HepG2 (cell line): ENCODE data around the gene DUSP5. TPM values are rescaled to one million over a fixed set of nuclear protein-coding genes. Genes with fewer than 3 reads are reported as not detected.

Source experiments
- ETV6 ChIP-seq: sonication (generic); formaldehyde crosslinking; conservative IDR thresholded peaks from 2 replicates; pipeline ENCODE4 v1.4.0; 2020; ENCODE audit warnings: missing genetic modification reagents
- FOSL2 ChIP-seq: sonication (generic); formaldehyde crosslinking; IDR thresholded peaks from 2 replicates; pipeline ENCODE4 v1.4.0; 2020; ENCODE audit warnings: missing genetic modification reagents
- GABPA ChIP-seq, 2 experiments: IDR thresholded peaks; 2 replicates each; pipeline ENCODE4 v1.6.1; 2011 to 2016; ENCODE audit warnings: low read depth in 2 of 2, low read length in 1 of 2, missing biosample characterization in 1 of 2, missing genetic modification characterization in 1 of 2
- GMEB1 ChIP-seq: sonication (generic); formaldehyde crosslinking; IDR thresholded peaks from 2 replicates; pipeline ENCODE4 v1.5.1; 2020; ENCODE audit warnings: missing genetic modification reagents, mild to moderate bottlenecking, borderline replicate concordance
- PHB2 ChIP-seq: fragments of 450-650 bp; IDR thresholded peaks from 2 replicates; pipeline ENCODE4 v1.6.1; 2018; ENCODE audit not compliant: partially characterized antibody
- PRDM15 ChIP-seq: sonication (generic); formaldehyde crosslinking; IDR thresholded peaks from 2 replicates; pipeline ENCODE4 v1.4.0; 2020; ENCODE audit warnings: missing genetic modification reagents
- SAFB2 ChIP-seq: sonication (generic); formaldehyde crosslinking; IDR thresholded peaks from 2 replicates; pipeline ENCODE4 v1.5.1; 2020; ENCODE audit warnings: missing genetic modification reagents, low read depth, mild to moderate bottlenecking, borderline replicate concordance
- SIN3A ChIP-seq: IDR thresholded peaks from 2 replicates; pipeline ENCODE4 v1.6.1; 2011; ENCODE audit warnings: low read depth, mild to moderate bottlenecking, control low read depth, low read length, borderline replicate concordance
- SIN3B ChIP-seq: fragments of 150-350 bp; IDR thresholded peaks from 2 replicates; pipeline ENCODE4 v1.6.1; 2014; ENCODE audit warnings: low read length
- ZNF24 ChIP-seq: fragments of 450-650 bp; IDR thresholded peaks from 2 replicates; pipeline ENCODE4 v1.6.1; 2017; ENCODE audit warnings: antibody characterized with exemption, mild to moderate bottlenecking
- ZNF367 ChIP-seq: sonication (generic); formaldehyde crosslinking; IDR thresholded peaks from 2 replicates; pipeline ENCODE4 v1.4.0; 2020; ENCODE audit warnings: missing genetic modification reagents, borderline replicate concordance
- ZNF512B ChIP-seq: sonication (generic); formaldehyde crosslinking; IDR thresholded peaks from 2 replicates; pipeline ENCODE4 v1.5.1; 2020; ENCODE audit warnings: missing genetic modification reagents, mild to moderate bottlenecking, borderline replicate concordance
- ZNF619 ChIP-seq: sonication (generic); formaldehyde crosslinking; IDR thresholded peaks from 2 replicates; pipeline ENCODE4 v1.4.0; 2020; ENCODE audit warnings: mild to moderate bottlenecking, missing genetic modification reagents
- ZNF777 ChIP-seq: sonication (generic); formaldehyde crosslinking; IDR thresholded peaks from 2 replicates; pipeline ENCODE4 v1.4.0; 2020; ENCODE audit warnings: missing genetic modification reagents
- polyA plus RNA-seq, 8 experiments: library from polyadenylated mRNA; depleted of rRNA in 3 of 8; stranded (reverse) in 7 of 8; unstranded in 1 of 8; fragments of >200 nt; fragmentation: Illumina TruSeq in 4 of 8; extraction: Trizol in 4 of 8; gene quantifications; 2 replicates each; pipeline versions ENCODE4 v1.2.1 to v1.2.3, GENCODE V29; 2011 to 2016; ENCODE audit warnings: low read depth in 4 of 8, missing spikeins in 1 of 8, mixed read lengths in 1 of 8; ENCODE audit not compliant: insufficient read depth in 1 of 8
- total RNA-seq, 5 experiments: library from RNA; depleted of rRNA; stranded (reverse); fragments of >200 nt; fragmentation: Illumina TruSeq; extraction: Trizol; gene quantifications; 2 replicates each; pipeline ENCODE4 v1.2.3, GENCODE V29; 2016; ENCODE audit warnings: low read depth in 1 of 5
- TF ChIP-seq, protein P1 (sequence below): IDR thresholded peaks from 2 replicates; pipeline ENCODE4 v1.6.1; 2016; ENCODE audit warnings: low read depth, missing genetic modification reagents, missing compliant biosample characterization

The DUSP5 gene
- total and polyA plus RNA-seq, 2 of the 13 experiments (the other 11 are each of a cell fraction or from before 2014, with no cell fraction given): 1.4 to 3.7 TPM

DNA sequence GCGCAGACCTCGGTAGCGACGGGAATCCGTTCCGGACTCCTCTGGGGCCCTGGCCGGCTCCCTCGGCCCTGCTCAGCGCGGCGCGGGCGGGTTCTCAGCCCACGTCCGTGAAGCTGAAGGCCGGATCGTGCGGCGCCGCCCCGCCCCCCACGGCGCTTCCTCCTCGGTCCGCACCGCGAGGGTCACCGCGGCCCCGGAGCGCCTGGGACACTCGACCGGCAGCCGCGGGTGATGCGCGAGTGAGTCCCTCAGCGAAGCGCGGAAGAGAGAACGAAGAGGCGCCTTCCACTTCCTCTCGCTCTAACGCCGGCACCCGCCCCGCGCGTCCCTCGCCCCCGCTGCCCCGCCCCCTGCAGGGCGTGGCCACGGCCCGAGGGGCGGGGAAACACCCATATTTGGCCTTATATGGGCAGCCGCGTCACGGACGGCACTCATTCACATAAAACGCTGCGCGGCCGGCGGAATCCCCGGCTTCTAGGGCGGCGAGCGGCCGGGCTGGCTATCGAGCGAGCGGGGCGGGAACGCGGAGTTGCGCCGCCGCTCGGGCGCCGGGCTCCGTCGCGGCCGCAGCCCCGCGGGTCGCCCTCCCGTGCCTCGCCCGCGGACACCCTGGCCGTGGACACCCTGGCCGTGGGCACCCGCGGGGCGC is at the start of gene DUSP5 (continued):
- TF ChIP-seq, protein P1, sequence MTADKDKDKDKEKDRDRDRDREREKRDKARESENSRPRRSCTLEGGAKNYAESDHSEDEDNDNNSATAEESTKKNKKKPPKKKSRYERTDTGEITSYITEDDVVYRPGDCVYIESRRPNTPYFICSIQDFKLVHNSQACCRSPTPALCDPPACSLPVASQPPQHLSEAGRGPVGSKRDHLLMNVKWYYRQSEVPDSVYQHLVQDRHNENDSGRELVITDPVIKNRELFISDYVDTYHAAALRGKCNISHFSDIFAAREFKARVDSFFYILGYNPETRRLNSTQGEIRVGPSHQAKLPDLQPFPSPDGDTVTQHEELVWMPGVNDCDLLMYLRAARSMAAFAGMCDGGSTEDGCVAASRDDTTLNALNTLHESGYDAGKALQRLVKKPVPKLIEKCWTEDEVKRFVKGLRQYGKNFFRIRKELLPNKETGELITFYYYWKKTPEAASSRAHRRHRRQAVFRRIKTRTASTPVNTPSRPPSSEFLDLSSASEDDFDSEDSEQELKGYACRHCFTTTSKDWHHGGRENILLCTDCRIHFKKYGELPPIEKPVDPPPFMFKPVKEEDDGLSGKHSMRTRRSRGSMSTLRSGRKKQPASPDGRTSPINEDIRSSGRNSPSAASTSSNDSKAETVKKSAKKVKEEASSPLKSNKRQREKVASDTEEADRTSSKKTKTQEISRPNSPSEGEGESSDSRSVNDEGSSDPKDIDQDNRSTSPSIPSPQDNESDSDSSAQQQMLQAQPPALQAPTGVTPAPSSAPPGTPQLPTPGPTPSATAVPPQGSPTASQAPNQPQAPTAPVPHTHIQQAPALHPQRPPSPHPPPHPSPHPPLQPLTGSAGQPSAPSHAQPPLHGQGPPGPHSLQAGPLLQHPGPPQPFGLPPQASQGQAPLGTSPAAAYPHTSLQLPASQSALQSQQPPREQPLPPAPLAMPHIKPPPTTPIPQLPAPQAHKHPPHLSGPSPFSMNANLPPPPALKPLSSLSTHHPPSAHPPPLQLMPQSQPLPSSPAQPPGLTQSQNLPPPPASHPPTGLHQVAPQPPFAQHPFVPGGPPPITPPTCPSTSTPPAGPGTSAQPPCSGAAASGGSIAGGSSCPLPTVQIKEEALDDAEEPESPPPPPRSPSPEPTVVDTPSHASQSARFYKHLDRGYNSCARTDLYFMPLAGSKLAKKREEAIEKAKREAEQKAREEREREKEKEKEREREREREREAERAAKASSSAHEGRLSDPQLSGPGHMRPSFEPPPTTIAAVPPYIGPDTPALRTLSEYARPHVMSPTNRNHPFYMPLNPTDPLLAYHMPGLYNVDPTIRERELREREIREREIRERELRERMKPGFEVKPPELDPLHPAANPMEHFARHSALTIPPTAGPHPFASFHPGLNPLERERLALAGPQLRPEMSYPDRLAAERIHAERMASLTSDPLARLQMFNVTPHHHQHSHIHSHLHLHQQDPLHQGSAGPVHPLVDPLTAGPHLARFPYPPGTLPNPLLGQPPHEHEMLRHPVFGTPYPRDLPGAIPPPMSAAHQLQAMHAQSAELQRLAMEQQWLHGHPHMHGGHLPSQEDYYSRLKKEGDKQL: no peak
- 0 out of 2 replicates have a peak, but pooled peaks have one; percentile 53 for TF ChIP-seq ZNF619
- 0 out of 2 replicates have a peak, but pooled peaks have one; percentile 20 for TF ChIP-seq GABPA (IDR thresholded peaks at IDR 0.05; ENCODE audit: low read depth, low read length)
- no peak for TF ChIP-seq GABPA (CRISPR knock-in tag; IDR thresholded peaks at IDR 0.05; ENCODE audit: low read depth)
- no peak for TF ChIP-seq SAFB2 (CRISPR knock-in tag)
- TF ChIP-seq SIN3A: no peak
- TF ChIP-seq PHB2: no peak
- peak; percentile 54; the same call in 1 of the 2 replicates for TF ChIP-seq GMEB1
- no peak for TF ChIP-seq SIN3B
- peak; percentile 87 for TF ChIP-seq ZNF777 (CRISPR knock-in tag)
- no peak for TF ChIP-seq ZNF512B (CRISPR knock-in tag)
- TF ChIP-seq ZNF367 (CRISPR knock-in tag): no peak
- peak; percentile 67; the same call in 1 of the 2 replicates for TF ChIP-seq PRDM15 (CRISPR knock-in tag)
- TF ChIP-seq FOSL2 (CRISPR knock-in tag): peak; percentile 35; the same call in 1 of the 2 replicates
- no peak for TF ChIP-seq ETV6 (CRISPR knock-in tag)
- TF ChIP-seq ZNF24: no peak
